Smooth muscle cell (in vitro differentiated cells): ENCODE results near the gene INPP1. TPM values are rescaled to one million over a fixed set of nuclear protein-coding genes. Genes with fewer than 3 reads are reported as not detected.

Experiments
- DNase-seq: peaks from one replicate; lab custom pipeline; 2025; ENCODE audit not compliant: unreplicated experiment; lab: John Stamatoyannopoulos, UW
- H2AFZ ChIP-seq: fragments of 200-600 bp; sonication (generic); 2 replicates; pipeline ENCODE4 v1.6.0; 2016; ENCODE audit warnings: antibody characterized with exemption, low read depth, mild to moderate bottlenecking
- H3F3A ChIP-seq: fragments of 200-600 bp; sonication (generic); 2 replicates; pipeline ENCODE4 v1.6.0; 2017; ENCODE audit warnings: antibody characterized with exemption, low read depth
- H3K27ac ChIP-seq: fragments of 200-600 bp; sonication (generic); 2 replicates; pipeline ENCODE4 v1.5.1; 2016; ENCODE audit warnings: low read depth, mild to moderate bottlenecking
- H3K27me3 ChIP-seq: fragments of 200-600 bp; sonication (generic); 2 replicates; pipeline ENCODE4 v1.6.1; 2016; ENCODE audit warnings: low read depth, mild to moderate bottlenecking
- H3K36me3 ChIP-seq: fragments of 200-600 bp; sonication (generic); 2 replicates; pipeline ENCODE4 v1.5.1; 2016; ENCODE audit warnings: low read depth
- H3K4me1 ChIP-seq: fragments of 200-600 bp; sonication (generic); 2 replicates; pipeline ENCODE4 v1.5.1; 2016; ENCODE audit warnings: low read depth
- H3K4me2 ChIP-seq: fragments of 200-600 bp; sonication (generic); 2 replicates; pipeline ENCODE4 v1.6.0; 2016; ENCODE audit warnings: mild to moderate bottlenecking
- H3K4me3 ChIP-seq: fragments of 200-600 bp; sonication (generic); 2 replicates; pipeline ENCODE4 v1.5.1; 2016; ENCODE audit warnings: mild to moderate bottlenecking
- H3K79me2 ChIP-seq: fragments of 200-600 bp; sonication (generic); 2 replicates; pipeline ENCODE4 v1.6.0; 2016; ENCODE audit warnings: low read depth, mild to moderate bottlenecking
- H3K9ac ChIP-seq: fragments of 200-600 bp; sonication (generic); 2 replicates; pipeline ENCODE4 v1.6.0; 2016; ENCODE audit warnings: low read depth
- H3K9me3 ChIP-seq: fragments of 200-600 bp; sonication (generic); replicated peaks from 2 replicates; pipeline ENCODE4 v1.5.1; 2016; ENCODE audit warnings: low read depth
- H4K20me1 ChIP-seq: fragments of 200-600 bp; sonication (generic); 2 replicates; pipeline ENCODE4 v1.6.0; 2016; ENCODE audit warnings: low read depth
- WGBS: methylation state at CpG from one replicate; pipeline ENCODE4 v1.1.7; 2016; ENCODE audit warnings: low lambda C conversion rate; 5-methylcytosine and 5-hydroxymethylcytosine counted together
- polyA plus RNA-seq: library from polyadenylated mRNA; unstranded; fragments of >200 nt; fragmentation: Nextera tagmentation; extraction: Ambion mirVana; gene quantifications from 2 replicates; pipeline ENCODE4 v1.2.1, GENCODE V29; 2016
- total RNA-seq: library from RNA; depleted of rRNA; stranded (reverse); fragments of >200 nt; gene quantifications from 2 replicates; pipeline ENCODE4 v1.2.3, GENCODE V29; 2014
- TF ChIP-seq, protein P1 (sequence below): fragments of 200-600 bp; sonication (generic); IDR thresholded peaks from 2 replicates; pipeline ENCODE4 v1.5.1; 2017; ENCODE audit warnings: borderline replicate concordance, mild to moderate bottlenecking, antibody characterized with exemption; ENCODE audit not compliant: insufficient read depth, poor library complexity, severe bottlenecking

Gene INPP1
- total and polyA plus RNA-seq, 2 experiments from 2014 or later: 4.5 to 14.3 TPM

DNA sequence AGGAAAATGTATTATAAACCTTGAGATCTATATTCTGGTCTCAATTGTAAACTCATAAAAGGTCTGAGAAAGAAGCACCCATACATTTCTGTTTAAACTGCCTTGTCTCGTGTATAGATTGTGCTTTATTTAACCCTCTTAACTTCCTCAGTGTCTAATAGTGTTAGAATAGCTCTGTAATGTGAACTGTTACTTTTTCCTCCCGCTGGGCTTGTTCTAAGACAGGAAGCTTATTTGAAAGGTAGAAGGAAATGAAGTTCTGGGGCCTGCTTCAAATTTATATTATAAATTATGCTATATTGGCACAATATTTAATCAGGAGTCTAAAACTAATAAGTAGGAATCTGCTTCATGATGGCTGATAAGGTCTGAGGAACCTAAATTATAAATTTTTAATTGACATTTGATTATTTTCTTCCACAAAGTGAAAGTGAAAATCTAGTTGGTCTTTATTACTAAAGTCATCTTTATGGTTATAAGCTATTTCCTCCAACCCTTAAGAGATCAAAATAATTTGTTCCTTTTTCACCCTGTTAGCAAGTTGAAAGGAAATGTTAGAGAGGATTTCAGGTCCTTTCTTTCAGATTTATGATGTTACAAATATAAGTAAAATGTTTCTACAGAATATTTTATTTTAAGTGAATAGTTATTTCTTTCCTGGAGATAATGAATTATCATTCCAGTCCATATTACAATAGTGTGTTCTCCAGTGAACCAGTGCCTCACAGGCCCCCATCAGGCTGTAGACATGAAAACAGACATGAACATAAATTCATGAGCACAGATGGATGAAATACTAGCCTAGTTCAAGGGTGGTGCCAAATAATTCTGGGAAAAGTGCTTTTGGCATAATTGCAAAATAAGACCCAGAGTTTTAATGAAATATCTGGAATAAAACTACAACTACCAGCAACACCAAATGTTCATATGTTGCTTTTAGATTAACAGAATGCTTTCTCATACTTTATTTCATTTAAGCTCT, 72.7 kb downstream of the INPP1 start:
- Histone ChIP-seq H3K27me3 (no peaks in the 10 kb centered on the region), H4K20me1 (no peaks in the 10 kb centered on the region), H3K9ac (no peak overlapping the region), H3K27ac (no peak overlapping the region), H3K79me2 (no peaks in the 10 kb centered on the region), H3K4me1 (no peaks in the 10 kb centered on the region), H3F3A (no peaks in the 10 kb centered on the region), H2AFZ (no peak overlapping the region), H3K4me3 (no peak overlapping the region), H3K4me2 (no peak overlapping the region), H3K36me3 (no peaks in the 10 kb centered on the region), H3K9me3 (no peaks in the 10 kb centered on the region)
- 82% methylated on average over 2 of the region's 2 CpGs for WGBS
- TF ChIP-seq, protein P1, sequence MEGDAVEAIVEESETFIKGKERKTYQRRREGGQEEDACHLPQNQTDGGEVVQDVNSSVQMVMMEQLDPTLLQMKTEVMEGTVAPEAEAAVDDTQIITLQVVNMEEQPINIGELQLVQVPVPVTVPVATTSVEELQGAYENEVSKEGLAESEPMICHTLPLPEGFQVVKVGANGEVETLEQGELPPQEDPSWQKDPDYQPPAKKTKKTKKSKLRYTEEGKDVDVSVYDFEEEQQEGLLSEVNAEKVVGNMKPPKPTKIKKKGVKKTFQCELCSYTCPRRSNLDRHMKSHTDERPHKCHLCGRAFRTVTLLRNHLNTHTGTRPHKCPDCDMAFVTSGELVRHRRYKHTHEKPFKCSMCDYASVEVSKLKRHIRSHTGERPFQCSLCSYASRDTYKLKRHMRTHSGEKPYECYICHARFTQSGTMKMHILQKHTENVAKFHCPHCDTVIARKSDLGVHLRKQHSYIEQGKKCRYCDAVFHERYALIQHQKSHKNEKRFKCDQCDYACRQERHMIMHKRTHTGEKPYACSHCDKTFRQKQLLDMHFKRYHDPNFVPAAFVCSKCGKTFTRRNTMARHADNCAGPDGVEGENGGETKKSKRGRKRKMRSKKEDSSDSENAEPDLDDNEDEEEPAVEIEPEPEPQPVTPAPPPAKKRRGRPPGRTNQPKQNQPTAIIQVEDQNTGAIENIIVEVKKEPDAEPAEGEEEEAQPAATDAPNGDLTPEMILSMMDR: no peak
- DNase-seq: no peak

GRCh38 chr2:190417045-190417842, 73.9 kb downstream of the INPP1 start:
- H3K4me1 ChIP-seq: no peaks in the 10 kb centered on the region
- no peak for DNase-seq
- no peak overlapping the region for H3K4me3 ChIP-seq
- no peak overlapping the region for H3K9ac ChIP-seq
- no peak overlapping the region for H3K27ac ChIP-seq
- 92% methylated on average over 9 of the region's 9 CpGs for WGBS
- no peaks in the 10 kb centered on the region for H3K9me3 ChIP-seq
- H3K79me2 ChIP-seq: no peaks in the 10 kb centered on the region
- H4K20me1 ChIP-seq: no peaks in the 10 kb centered on the region
- no peaks in the 10 kb centered on the region for H3F3A ChIP-seq
- no peak overlapping the region for H3K4me2 ChIP-seq
- TF ChIP-seq, protein P1: no peak
- H2AFZ ChIP-seq: no peak overlapping the region
- no peaks in the 10 kb centered on the region for H3K27me3 ChIP-seq
- H3K36me3 ChIP-seq: no peaks in the 10 kb centered on the region

DNA sequence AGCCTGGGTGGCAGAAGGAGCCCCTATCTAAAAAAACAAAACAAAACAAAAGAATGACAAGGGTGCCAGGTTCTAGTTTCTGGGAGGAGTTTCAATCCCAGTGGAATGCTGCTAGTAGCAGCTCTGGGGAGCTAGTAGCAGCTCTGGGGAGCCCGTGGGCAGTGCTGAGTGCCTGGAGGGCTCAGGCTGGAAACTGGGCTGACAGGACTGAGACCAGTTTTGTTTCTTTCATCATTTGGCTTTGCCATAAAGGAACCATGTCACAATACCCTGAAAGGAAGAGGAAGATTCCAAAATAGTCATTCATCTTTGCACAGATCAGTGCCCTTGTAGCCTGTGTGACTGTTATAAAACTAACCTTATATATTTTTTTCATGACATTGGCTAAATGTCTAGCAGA, 75.3 kb downstream of the INPP1 start:
- Histone ChIP-seq H3K4me2 (no peak overlapping the region), H3K27me3 (no peaks in the 10 kb centered on the region), H3K9me3 (no peaks in the 10 kb centered on the region), H3K4me3 (no peak overlapping the region), H3K4me1 (no peaks in the 10 kb centered on the region), H3K27ac (no peak overlapping the region), H2AFZ (no peak overlapping the region), H3K79me2 (no peaks in the 10 kb centered on the region), H3F3A (no peaks in the 10 kb centered on the region), H3K9ac (no peak overlapping the region), H4K20me1 (no peaks in the 10 kb centered on the region), H3K36me3 (no peaks in the 10 kb centered on the region)
- TF ChIP-seq, protein P1: no peak
- DNase-seq: no peak
- 70% methylated on average over 1 of the region's 1 CpG for WGBS
